Skin epidermis (tissue), 12 donors: ENCODE data around the gene PHPT1.
"Not testable (repeated sequence)": the region's sequence is repeated elsewhere in the genome, so short reads cannot be mapped to it uniquely, and the experiment has no call there.

Source experiments
- H3K27ac ChIP-seq, 21 experiments: fragments of 200-600 bp; sonication (generic) in 11 of 21; one replicate each; pipeline ENCODE4 v1.5.0; 2020; ENCODE audit warnings: mild to moderate bottlenecking in 3 of 21, inconsistent platforms in 2 of 21, moderate library complexity in 2 of 21
- H3K4me3 ChIP-seq, 7 experiments: fragments of 200-600 bp; sonication (generic) in 2 of 7; one replicate each; pipeline ENCODE4 v1.5.0; 2020; ENCODE audit warnings: inconsistent platforms in 2 of 7, mild to moderate bottlenecking in 2 of 7, moderate library complexity in 1 of 7

Gene PHPT1

DNA sequence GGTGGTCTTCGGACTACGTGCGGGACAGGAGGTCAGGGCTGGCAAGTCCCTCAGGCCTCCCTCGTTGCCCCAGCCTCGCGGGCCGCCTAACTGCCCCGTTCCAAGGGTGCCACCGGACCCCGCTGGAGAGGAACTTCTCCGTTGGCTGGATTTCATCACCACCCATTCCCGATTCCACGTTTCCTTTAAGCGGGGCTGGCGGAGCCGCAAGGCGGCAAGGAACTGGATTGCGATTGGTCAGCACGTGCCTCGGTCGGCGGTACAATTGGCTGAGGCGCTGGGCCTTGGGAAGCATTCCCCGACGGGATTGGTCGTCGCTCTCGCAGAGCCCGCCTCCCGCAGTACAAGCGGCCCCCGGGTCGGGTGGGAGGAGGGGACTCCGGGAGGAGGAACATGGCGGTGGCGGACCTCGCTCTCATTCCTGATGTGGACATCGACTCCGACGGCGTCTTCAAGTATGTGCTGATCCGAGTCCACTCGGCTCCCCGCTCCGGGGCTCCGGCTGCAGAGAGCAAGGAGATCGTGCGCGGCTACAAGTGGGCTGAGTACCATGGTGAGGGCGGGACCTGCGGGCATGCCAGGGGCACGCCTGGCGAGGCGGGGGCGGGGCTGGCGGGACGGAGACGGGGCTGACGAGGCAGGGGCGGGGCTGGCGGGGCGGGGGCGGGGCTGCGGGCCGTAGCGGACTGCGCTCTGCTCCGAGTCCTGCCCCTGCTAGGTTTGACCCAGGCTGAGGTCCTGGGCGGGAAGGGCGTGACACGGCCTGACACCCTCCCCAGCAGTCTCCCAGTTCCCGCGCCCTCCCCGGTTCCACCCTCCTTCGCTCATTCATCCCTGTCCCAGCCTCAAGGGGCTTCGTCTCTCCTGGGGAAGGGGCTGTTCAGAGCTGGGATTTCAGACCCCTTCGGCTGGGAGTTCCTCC lies at the start of gene PHPT1:
PHPT1 (plus strand) TSS at position 372 of the 922 bp plus-strand sequence; CDS start at position 394, 22 bp downstream.
- peak within 1 kb of the TSS; percentile 57 to 93 (median 85) for H3K27ac ChIP-seq
- peak within 1 kb of the TSS; percentile 35 to 80 (median 64) for H3K4me3 ChIP-seq

DNA sequence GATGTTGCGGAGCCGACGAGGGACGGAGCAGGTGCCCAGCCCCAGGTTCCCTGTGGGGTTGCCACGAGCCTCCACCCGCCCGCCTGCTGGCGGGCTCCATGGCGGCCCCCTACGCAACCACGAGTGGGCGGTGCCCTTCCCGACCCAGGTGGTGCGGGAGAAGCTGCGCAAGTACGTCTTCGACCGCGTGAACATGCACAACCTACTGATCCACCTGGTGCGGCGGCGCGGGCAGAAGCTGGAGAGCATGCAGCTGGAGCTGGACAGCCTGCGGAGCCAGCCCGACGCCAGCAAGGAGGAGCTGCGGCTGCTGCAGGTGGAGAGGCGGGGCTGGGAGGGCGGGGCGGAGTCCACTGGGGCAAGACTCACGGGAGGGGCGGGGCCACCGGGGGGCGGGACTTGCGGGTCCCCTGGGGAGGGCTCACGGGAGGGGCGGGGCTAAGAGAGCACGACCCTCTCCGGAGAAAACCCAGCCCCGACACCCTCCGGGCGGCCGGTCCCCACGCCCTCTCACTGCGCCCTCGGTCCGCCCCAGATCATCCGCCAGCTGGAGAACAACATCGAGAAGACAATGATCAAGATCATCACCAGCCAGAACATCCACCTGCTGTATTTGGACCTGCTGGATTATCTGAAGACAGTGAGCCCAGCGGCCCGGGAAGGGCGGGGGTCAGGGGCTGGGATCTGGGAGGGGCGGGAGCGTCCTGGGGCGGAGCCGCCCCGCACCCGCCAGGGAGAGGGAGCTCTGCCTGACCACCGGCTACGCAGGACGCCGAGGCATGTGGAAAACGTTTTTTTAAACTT lies 49.2 kb upstream of the PHPT1 start:
- peak overlapping the region in 6 of 7 experiments; percentile 2 to 31 (median 16) for H3K4me3 ChIP-seq
- peak overlapping the region in 4 of 21 experiments; percentile 15 to 53 (median 27) for H3K27ac ChIP-seq

DNA sequence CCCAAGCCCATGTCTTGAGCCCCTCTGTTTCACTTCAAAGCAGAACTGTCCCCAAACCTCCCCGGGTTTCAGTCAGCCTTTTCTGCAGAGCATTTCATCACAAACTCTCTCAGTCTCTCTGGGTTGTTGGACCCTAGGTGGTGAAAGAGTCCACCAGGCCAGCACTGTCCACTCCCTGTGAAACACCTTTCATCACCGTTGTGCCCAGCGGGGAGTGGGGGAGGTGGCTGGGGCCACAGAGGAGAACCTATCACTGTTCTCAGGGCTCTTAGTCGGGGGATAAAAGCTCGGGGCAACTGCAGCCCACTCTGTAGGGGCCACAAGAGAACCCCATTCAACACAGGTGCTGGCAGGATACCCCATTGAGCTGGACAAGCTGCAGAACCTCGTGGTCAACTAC lies 46.9 kb upstream of the PHPT1 start:
- H3K27ac ChIP-seq = no peak overlapping the region
- H3K4me3 ChIP-seq = no peak overlapping the region

DNA sequence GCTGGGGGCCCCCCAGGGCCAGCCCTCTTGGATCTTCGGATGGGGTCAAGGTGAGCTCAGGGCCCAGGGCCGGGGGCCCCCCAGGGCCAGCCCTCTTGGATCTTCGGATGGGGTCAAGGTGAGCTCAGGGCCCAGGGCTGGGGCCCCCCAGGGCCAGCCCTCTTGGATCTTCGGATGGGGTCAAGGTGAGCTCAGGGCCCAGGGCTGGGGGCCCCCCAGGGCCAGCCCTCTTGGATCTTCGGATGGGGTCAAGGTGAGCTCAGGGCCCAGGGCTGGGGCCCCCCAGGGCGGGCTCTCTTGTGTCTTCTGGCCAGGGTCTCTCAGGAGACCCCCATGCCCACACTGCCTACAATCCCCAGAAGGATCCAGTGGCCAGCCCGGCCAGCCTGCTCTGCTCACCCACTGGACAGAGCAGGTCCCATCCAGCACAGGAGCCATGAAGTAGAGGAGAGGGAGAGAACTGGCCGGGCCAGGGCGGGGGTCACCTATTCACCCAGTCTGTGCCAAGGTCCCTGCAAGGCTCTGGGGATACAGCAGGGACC lies 46.1 kb upstream of the PHPT1 start:
- not testable (repeated sequence) for H3K27ac ChIP-seq, H3K4me3 ChIP-seq

DNA sequence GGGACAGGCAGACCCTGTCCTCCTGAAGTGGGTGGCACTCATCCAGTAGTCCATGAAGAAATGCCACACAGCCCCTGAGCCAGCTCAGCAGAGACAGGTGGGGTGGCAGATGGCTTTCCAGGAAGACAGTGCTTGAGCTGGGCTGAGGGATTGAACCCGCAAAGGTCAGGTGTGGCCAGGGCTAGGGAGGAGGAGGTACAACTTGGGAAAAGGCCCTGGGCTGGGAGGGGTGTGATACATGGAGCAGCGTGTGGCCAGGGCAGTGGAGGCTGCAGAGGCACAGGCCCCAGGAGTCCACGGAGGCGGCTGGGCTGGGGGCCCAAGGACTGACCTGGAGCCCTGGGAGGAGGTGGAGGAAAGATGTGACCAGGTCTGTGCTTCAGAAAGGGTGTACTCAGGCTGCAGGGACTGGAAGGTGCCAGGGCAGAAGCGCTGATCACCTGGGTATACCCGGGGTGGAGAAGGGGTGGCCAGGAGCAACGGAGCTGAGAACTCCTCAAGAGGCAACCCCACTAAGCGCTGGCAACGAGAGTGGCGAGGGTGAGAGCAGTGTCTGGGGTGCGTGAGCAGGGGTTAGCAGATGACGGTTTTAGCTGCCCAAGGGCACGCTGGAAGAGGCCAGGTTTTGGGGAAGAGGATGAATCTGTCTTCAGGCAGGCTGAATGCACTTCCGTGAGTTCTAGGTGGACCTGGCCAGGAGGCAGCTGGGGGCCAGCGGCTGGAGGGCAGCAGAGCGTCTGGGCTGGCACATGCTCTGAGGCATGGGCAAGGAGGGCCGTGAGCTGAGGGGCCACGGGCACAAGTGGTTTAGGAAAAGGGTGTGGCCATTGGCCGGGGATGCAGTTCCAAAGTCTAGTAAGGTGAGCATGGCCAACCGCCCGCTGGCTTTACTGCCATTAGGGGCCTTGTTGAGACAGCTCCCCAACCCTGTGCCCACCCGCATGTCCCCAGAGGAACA lies 45.4 kb upstream of the PHPT1 start:
- Histone ChIP-seq H3K4me3 (no peak overlapping the region), H3K27ac (no peak overlapping the region)

DNA sequence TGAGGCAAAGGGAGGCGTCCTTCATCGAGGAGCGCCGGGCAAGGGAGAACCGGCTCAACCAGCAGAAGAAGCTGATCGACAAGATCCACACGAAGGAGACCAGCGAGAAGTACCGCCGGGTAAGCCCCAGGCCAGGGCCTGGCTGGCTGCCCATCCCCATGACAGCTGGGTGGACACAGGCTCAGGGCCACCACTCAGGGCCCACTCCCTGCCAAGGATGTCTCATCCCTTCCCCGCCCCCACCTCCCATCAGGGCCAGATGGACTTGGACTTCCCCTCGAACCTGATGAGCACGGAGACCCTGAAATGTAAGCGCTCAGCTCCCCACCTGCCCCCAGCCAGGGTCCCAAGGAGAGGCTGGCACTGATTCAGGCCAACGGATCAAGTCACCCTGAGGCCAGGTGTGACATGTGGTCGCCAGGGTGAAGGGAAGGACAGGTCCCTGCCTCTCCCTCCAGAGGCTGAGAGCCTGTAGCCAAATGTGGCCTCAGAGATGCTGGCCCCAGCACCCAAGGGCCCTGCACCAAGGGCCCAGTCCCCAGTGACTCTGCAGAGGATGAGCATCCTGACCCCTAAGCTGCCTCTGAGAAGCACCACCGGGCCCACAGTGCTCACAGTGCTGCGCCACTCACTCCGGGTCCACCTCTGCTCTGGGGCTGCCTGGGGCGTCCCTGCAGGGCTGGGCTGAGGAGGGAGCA lies 44.6 kb upstream of the PHPT1 start:
- no peak overlapping the region for H3K27ac ChIP-seq

DNA sequence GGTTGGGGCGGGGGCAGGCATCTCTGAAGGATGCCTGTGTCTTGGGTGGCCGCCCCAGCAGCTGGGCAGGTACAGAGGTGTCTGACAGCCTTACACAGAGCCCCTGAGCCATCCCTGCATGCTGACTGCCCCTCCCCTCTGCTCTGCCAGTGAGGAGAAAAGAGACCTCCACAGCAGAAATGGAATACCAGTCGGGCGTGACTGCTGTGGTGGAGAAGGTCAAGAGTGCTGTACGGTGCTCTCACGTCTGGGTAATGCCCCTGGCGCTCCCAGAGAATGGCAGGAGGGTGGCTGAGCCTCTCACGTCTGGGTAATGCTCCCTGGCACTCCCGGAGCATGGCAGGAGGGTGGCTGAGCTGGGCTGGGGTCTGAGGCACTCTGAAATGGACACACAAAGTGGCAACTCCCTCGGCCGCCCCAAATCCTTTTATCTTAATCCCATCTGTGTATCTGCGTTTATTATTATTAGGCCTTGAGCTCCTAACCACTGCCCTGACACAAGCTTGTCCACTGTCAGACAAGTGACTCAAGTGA lies 43.9 kb upstream of the PHPT1 start:
- Histone ChIP-seq H3K4me3 (no peak overlapping the region), H3K27ac (no peak overlapping the region)

More for the DNA sequence above, 44.6 kb upstream of the PHPT1 start:
- H3K4me3 ChIP-seq = no peak overlapping the region

DNA sequence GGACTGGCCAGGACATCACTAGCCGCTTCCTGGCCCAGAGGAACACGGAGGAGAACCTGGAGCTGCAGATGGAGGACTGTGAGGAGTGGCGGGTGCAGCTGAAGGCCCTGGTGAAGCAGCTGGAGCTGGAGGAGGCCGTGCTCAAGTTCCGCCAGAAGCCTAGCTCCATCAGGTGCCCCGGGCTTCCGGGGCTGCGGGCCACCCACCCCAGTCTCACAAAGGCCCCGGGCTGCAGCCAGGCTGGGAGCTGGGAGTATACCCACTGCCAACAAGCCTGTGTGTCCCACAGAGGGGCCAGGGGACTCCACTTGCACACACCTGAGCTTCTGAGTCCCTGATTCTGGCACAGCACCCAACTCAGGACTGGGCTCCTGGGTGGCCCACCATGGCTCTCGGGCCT lies 43.1 kb upstream of the PHPT1 start:
- Histone ChIP-seq H3K27ac (no peak overlapping the region), H3K4me3 (no peak overlapping the region)

DNA sequence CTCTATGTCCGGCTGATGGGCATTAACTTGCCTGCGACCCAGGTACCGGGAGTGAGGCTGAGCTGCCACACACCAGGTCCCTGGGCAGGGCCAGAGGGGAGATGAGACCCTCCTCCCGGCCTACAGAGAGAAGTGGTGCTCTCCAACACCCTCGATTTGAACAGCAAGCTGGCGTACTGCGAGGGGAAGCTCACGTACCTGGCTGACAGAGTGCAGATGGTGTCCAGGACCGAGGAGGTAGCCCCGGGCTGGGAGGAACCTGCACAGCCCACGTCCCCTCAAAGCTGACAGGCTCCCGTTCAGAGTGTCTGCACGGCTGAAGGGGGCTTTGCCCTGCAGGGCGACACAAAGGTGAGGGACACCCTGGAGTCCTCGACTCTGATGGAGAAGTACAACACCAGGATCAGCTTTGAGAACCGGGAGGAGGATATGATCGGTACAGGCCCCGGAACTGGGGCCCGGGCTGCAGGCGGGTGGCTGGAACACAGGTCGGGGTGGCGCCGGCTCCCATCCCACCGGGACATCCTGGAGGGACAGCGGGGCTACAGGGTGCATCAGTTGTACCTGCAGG lies 42.5 kb upstream of the PHPT1 start:
- Histone ChIP-seq H3K27ac (peak overlapping the region in 19 of 21 experiments; percentile 74 to 98 (median 88)), H3K4me3 (peak overlapping the region; percentile 83 to 100 (median 95))

DNA sequence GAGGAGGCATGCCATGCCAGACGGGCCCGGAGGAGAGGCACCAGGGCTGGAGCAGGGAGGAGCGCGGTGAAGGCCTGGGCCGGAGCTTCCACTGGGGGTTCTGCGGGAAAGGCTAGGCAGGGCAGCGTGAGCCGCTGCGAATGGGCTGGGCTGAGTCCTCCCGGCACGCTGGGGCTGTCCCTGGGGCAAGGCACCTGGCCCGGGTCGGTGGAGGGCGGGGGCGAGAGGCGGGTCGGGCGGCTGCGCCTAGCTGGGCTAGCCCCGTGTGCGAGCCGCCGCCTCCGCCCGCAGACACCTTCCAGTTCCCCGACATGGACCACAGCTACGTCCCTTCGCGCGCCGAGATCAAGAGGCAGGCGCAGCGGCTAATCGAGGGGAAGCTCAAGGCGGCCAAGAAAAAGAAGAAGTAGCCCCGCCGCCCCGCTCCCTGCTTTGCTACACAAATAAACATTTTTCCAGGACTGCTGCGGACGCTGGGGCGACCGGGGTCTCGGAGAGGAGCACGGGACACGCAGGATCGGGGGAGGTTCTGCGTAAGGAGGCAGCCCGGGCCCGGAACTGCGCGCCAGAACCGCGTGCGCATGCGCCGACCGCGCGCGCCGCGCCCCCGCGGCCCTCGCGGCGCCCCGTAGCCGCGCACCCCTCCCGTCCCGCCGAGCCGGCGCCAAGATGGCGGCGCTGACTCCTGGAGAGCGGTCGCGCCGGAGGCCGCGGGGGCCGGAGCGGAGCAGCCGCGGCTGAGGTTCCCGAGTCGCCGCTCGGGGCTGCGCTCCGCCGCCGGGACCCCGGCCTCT lies 41.7 kb upstream of the PHPT1 start, which contains the start of gene RABL6:
RABL6 (plus strand) TSS at position 668 of the 794 bp plus-strand sequence. CDS start 249 bp downstream, outside the sequence.
- peak within 1 kb of the TSS; percentile 45 to 98 (median 88) for H3K27ac ChIP-seq

DNA sequence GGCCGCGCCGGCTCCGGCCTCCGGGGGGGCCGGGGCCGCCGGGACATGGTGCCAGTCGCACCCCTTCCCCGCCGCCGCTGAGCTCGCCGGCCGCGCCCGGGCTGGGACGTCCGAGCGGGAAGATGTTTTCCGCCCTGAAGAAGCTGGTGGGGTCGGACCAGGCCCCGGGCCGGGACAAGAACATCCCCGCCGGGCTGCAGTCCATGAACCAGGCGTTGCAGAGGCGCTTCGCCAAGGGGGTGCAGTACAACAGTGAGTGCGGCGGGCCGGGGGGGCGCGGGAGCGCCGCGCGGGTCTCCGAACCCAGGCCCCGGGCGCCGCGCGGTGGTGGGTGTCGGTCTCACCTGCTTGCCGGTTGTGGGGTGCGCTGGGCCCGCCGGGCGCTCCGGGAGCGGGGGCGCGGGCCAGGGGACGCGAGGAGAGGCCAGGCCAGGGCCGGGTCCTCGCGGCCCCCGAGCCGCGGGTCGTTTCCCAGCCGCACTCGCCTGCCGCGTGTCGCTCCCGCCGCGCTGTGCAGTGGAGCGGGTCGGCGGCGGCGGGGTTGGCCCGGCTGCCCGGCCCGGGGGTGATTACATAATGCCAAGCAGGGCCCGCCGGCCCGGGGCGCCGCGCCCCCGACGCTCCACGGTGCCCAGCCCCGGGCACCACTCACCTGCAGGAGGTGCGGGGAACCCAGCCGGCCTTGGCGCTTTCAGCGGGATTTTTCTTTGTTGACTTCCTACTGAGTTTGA lies 41.0 kb upstream of the PHPT1 start:
- H3K4me3 ChIP-seq = peak overlapping the region; percentile 83 to 100 (median 95)
- peak overlapping the region; percentile 45 to 98 (median 86) for H3K27ac ChIP-seq

More for the DNA sequence above, 41.7 kb upstream of the PHPT1 start, which contains the start of gene RABL6:
- H3K4me3 ChIP-seq = peak within 1 kb of the TSS; percentile 83 to 100 (median 95)

DNA sequence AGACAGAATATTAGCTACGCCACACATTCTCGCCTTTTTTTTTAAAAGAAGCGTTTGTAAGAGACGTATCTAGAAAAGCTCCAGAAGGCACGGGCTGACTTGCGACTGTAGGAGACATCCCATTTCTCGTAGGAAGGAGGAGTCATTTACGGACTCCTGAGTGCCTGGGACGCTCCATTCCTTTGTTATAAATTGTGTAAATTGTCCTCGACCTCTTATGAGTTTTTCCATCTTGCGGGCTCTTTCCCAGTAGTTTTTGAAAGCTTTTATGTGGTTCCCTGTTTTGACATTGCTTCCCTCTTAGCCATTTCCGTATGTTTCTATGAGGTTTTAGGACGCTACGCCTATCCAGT lies 40.4 kb upstream of the PHPT1 start:
- peak overlapping the region in 20 of 21 experiments; percentile 79 to 98 (median 86) for H3K27ac ChIP-seq
- H3K4me3 ChIP-seq = peak overlapping the region; percentile 83 to 100 (median 95)

DNA sequence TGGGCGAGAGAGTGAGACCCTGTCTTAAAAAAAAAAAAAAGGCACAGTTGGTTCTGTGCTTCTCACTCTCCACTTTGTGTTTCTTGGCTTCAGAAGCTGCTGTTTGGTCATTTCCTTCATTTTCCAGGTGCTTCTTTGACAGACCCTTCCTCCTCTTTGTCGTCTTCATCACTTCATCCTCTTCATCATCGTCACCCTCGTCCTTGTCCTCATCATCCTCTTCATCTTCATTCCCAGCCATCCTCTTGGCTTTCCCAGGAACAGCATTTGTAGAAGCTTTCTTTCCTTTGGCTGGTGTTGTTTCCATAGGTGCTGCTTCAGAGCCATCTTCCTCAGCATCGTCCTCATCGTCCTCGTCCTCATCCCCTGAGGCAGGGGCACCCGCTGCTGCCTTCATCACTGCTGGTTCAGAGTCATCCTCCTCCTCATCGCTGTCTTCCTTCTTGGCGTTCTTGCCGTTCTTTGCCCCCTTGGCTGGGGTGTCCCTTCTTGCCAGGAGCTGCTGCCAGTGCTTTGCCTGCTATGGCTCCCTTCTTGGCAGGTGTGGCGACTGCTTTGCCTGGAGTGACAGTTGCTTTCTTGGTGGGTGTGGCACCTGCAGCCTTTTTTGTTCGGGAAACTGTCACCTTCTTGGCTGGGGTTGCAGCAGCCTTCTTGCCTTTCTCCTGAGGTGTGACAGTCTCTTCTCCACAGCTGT lies 34.3 kb upstream of the PHPT1 start:
- H3K27ac ChIP-seq = no peak overlapping the region

DNA sequence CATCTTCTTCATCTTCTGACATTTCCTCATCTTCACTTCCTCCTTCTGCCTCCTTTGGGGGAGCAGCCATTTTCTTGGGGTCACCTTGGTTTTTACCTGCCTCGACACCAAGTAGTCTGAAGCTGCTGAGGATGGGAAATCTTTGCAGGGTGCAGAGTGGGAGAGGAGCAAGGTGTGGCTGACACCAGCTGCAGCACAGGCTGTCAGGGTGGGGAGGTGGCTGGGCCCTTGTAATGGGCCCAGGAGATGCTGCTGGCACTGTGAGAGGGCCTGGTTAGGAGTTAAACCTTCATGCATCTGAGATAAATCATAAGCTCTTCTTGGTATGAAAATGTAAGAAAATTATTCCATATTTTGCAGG lies 33.8 kb upstream of the PHPT1 start:
- Histone ChIP-seq H3K27ac (no peak overlapping the region), H3K4me3 (no peak overlapping the region)

More for the DNA sequence above, 34.3 kb upstream of the PHPT1 start:
- no peak overlapping the region for H3K4me3 ChIP-seq

DNA sequence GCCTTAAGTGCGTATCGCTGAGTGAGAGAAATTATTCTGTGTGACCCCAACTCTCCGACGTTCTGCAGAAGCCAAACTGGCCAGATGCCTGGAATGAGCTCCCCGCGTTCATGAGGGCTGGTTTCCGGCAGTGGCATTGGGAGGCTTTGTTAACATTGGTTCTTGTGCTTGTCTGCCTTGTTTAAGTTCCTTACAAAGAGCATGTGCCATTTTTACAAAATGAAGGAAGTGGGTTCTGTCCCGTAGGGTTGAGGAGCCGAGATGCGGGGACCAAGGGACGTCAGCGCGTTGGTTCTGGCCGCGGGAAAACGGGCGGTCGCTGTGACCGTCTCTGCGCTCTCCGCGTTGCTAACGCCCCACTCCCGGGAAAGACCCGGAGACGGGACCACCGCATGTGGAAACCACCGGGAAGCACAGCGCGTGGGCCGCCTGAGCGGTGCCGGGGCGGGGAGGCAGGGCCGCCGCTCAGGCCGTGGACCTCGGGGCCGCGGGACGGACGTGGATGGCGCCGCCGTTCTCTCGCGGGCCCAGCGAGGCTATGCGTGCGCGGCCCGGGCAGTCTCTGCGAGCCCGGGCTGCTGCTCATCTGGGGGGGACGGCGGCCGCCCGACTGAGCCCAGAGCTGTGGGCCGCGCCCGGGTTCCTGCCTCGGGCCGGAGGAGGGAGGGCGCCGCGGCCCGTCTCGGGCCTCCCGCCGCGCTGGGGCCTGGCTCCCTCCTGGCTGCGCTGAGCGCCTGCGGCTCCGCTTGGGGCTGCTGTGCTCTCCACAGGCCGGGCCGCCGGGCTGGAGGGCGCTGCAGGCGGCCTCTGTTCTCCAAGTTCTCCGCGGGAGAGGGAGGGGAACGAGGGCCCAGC lies 28.0 kb upstream of the PHPT1 start:
- H3K27ac ChIP-seq = peak overlapping the region in 2 of 21 experiments; percentile 3 to 40

More for the DNA sequence above, 28.0 kb upstream of the PHPT1 start:
- peak overlapping the region in 2 of 7 experiments; percentile 15 for H3K4me3 ChIP-seq
